HG02798 (cell line): Measurements from ENCODE around the gene WBP2NL.

Source experiments
- ATAC-seq: cut with Tn5 transposase; IDR thresholded peaks from one replicate; pipeline ENCODE4 v1.9.1; 2021; ENCODE audit warnings: mild to moderate bottlenecking; ENCODE audit not compliant: unreplicated experiment, poor library complexity

The WBP2NL gene

GRCh38 chr22:42025421-42025820 is 26.8 kb downstream of the WBP2NL start:
- no peak for ATAC-seq

GRCh38 chr22:42026705-42027104 is 28.1 kb downstream of the WBP2NL start:
- ATAC-seq = no peak

GRCh38 chr22:42033263-42034181 is 34.9 kb downstream of the WBP2NL start:
- ATAC-seq = no peak

GRCh38 chr22:42035256-42035655 is 36.7 kb downstream of the WBP2NL start:
- ATAC-seq = no peak

- ATAC-seq = no peak
These were observed 40.7 kb downstream of the WBP2NL start for GRCh38 chr22:42039271-42039670.

GRCh38 chr22:42041784-42042183 is 43.2 kb downstream of the WBP2NL start:
- ATAC-seq = no peak

GRCh38 chr22:42050641-42051180 is 52.1 kb downstream of the WBP2NL start:
- ATAC-seq = no peak

- ATAC-seq = no peak
These were observed 54.2 kb downstream of the WBP2NL start for GRCh38 chr22:42052765-42053164.

GRCh38 chr22:42056757-42057511 is 58.3 kb downstream of the WBP2NL start:
- no peak for ATAC-seq

- ATAC-seq = no peak
These were observed 61.9 kb downstream of the WBP2NL start for GRCh38 chr22:42060489-42060888.

GRCh38 chr22:42061041-42061440 is 62.5 kb downstream of the WBP2NL start:
- ATAC-seq = no peak

- ATAC-seq = no peak
These were observed 64.0 kb downstream of the WBP2NL start for GRCh38 chr22:42062506-42063170.

GRCh38 chr22:42064629-42065028 is 66.0 kb downstream of the WBP2NL start:
- no peak for ATAC-seq

- no peak for ATAC-seq
These were observed 67.0 kb downstream of the WBP2NL start for GRCh38 chr22:42065438-42066125.

- ATAC-seq = no peak
These were observed 67.7 kb downstream of the WBP2NL start for GRCh38 chr22:42066126-42066761.

- no peak for ATAC-seq
These were observed 68.3 kb downstream of the WBP2NL start for GRCh38 chr22:42066937-42067336.

- no peak for ATAC-seq
These were observed 69.2 kb downstream of the WBP2NL start for GRCh38 chr22:42067671-42068251.

GRCh38 chr22:42068291-42068690 is 69.7 kb downstream of the WBP2NL start:
- no peak for ATAC-seq

- ATAC-seq = peak; percentile 6
These were observed 71.4 kb downstream of the WBP2NL start for GRCh38 chr22:42069801-42070516.
